Uterus (tissue), 4 donors: ENCODE results near the gene CCDC170. TPM values are rescaled to one million over a fixed set of nuclear protein-coding genes. Genes with fewer than 3 reads are reported as not detected.

Experiments used
- DNase-seq, 2 donors: peaks; one replicate each; pipeline ENCODE4 v3.0.0-alpha.2; 2019 to 2020
- H3K27ac ChIP-seq, 2 donors: fragments of 200-600 bp; sonication (generic); 1 replicate in 1 of 2; 2 replicates in 1 of 2; pipeline ENCODE4 v1.5.1; 2016 to 2018
- H3K27me3 ChIP-seq, 2 donors: fragments of 200-600 bp; sonication (generic); one replicate each; pipeline ENCODE4 v1.5.1; 2018 to 2019; ENCODE audit warnings: control low read depth in 1 of 2
- H3K36me3 ChIP-seq, 2 donors: fragments of 200-600 bp; sonication (generic); one replicate each; pipeline ENCODE4 v1.5.1; 2019; ENCODE audit warnings: control low read depth in 1 of 2
- H3K4me1 ChIP-seq, 2 donors: fragments of 200-600 bp; sonication (generic); one replicate each; pipeline ENCODE4 v1.5.1; 2018 to 2019; ENCODE audit warnings: control low read depth in 1 of 2
- H3K4me3 ChIP-seq, 2 donors: fragments of 200-600 bp; sonication (generic); 1 replicate in 1 of 2; 2 replicates in 1 of 2; pipeline ENCODE4 v1.5.1; 2018 to 2019; ENCODE audit warnings: mild to moderate bottlenecking in 1 of 2
- H3K9me3 ChIP-seq, 2 donors: fragments of 200-600 bp; sonication (generic); one replicate each; pipeline ENCODE4 v1.5.1; 2019; ENCODE audit warnings: control low read depth in 1 of 2
- CTCF ChIP-seq, 4 experiments: fragments of 200-600 bp in 2 of 4; fragments of 450-650 bp in 2 of 4; sonication (generic) in 2 of 4; IDR thresholded peaks; one replicate each; pipeline ENCODE4 v1.5.1; 2016 to 2019; ENCODE audit warnings: antibody characterized with exemption in 4 of 4, mild to moderate bottlenecking in 2 of 4, moderate library complexity in 1 of 4
- POLR2A ChIP-seq, 2 donors: fragments of 450-650 bp; IDR thresholded peaks; one replicate each; pipeline ENCODE4 v1.6.1; 2016; ENCODE audit warnings: antibody characterized with exemption in 2 of 2, mild to moderate bottlenecking in 1 of 2, moderate library complexity in 1 of 2
- intact Hi-C: fragments of 100-400 bp; cut with DNase I; formaldehyde crosslinking; loops from one replicate; pipeline ENCODE4 v1.15.1; 2023; ENCODE audit warnings: low total_unique reads
- total RNA-seq, 4 donors: library from RNA; depleted of rRNA in 3 of 4; stranded (reverse); fragments of >200 nt in 3 of 4; gene quantifications; one replicate each; pipeline versions ENCODE4 v1.1.0 to v1.2.4, GENCODE V29; 2014 to 2023
- donor health status: DM: yes; HTN: yes; CAD: no.

CCDC170 gene
- total RNA-seq, 4 donors from 2014 or later: 0.29 to 14.2 (median 4.1) TPM

DNA sequence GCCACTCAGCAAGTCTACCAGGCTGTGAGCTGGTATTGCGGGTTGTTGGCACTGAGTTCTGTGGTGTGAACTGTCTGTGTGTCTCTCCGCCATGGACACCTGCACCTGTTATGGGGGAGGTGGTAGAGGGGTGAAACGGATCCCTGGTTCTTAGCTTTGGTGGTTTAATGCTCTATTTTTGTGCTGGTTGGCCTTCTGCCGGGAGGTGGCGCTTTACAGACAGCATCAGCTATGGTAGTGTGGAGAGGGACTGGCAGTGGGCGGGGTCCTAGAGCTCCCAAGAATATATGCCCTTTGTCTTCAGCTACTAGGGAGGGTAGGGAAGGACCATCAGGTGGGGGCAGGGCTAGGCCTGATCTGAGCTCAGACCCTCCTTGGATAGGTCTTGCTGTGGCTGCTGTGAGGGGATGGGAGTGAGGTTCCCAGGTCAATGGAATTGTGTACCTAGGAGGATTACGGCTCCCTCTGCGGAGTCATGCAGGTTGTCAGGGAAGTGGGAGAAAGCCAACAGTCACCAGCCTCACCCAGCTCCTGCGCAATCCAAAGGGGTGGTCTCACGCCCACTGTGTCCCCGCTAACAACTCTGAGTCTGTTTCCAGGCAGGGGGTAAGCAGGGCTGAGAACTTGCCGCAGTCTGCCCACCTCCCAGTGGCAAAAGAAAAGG lies 154.3 kb downstream of the CCDC170 start:
- Histone ChIP-seq H3K4me1 (no peaks in the 10 kb centered on the region), H3K9me3 (no peaks in the 10 kb centered on the region), H3K27ac (no peak overlapping the region), H3K4me3 (no peak overlapping the region), H3K27me3 (no peaks in the 10 kb centered on the region), H3K36me3 (no peaks in the 10 kb centered on the region)
- intact Hi-C loops: no loop called here
- TF ChIP-seq POLR2A (IDR thresholded peaks at IDR 0.05) (no peak), CTCF (IDR thresholded peaks at IDR 0.05) (no peak)
- DNase-seq: no peak

GRCh38 chr6:151649835-151650234 lies 156.0 kb downstream of the CCDC170 start:
- Histone ChIP-seq H3K27me3 (no peaks in the 10 kb centered on the region), H3K4me3 (no peak overlapping the region), H3K4me1 (no peaks in the 10 kb centered on the region), H3K27ac (no peak overlapping the region), H3K9me3 (no peaks in the 10 kb centered on the region), H3K36me3 (no peaks in the 10 kb centered on the region)
- intact Hi-C loops: no loop called here
- DNase-seq: no peak
- no peak for TF ChIP-seq POLR2A (IDR thresholded peaks at IDR 0.05)
- no peak for TF ChIP-seq CTCF (IDR thresholded peaks at IDR 0.05)

- Histone ChIP-seq H3K4me3 (no peak overlapping the region), H3K36me3 (no peaks in the 10 kb centered on the region), H3K4me1 (no peaks in the 10 kb centered on the region), H3K9me3 (no peaks in the 10 kb centered on the region), H3K27ac (no peak overlapping the region), H3K27me3 (no peaks in the 10 kb centered on the region)
- no peak for DNase-seq
- intact Hi-C loops: no loop called here
- TF ChIP-seq POLR2A (IDR thresholded peaks at IDR 0.05) (no peak), CTCF (IDR thresholded peaks at IDR 0.05) (no peak)
Measured at GRCh38 chr6:151651639-151652038, 157.8 kb downstream of the CCDC170 start.

DNA sequence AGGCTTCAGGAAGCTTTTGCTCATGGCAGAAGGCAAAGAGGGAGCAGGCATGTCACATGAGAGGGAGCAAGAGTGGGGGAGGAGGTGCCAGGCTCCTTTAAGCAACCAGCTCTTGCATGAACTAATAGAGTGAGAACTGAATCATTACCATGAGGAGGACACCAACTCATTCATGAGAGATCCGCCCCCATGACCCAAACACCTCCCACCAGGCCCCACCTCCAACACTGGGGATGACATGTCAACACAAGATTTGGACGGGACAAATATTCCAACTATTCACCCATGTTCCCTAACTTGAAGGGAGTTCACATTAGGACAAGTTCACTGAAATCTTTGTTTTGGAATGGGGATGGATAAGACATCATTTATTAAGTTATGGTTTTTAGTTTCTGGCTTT lies 158.5 kb downstream of the CCDC170 start:
- Histone ChIP-seq H3K27ac (no peak overlapping the region), H3K36me3 (no peaks in the 10 kb centered on the region), H3K9me3 (no peaks in the 10 kb centered on the region), H3K4me1 (no peaks in the 10 kb centered on the region), H3K4me3 (no peak overlapping the region), H3K27me3 (no peaks in the 10 kb centered on the region)
- TF ChIP-seq POLR2A (IDR thresholded peaks at IDR 0.05): no peak
- TF ChIP-seq CTCF (IDR thresholded peaks at IDR 0.05): no peak
- intact Hi-C loops: no loop called here
- DNase-seq: no peak

DNA sequence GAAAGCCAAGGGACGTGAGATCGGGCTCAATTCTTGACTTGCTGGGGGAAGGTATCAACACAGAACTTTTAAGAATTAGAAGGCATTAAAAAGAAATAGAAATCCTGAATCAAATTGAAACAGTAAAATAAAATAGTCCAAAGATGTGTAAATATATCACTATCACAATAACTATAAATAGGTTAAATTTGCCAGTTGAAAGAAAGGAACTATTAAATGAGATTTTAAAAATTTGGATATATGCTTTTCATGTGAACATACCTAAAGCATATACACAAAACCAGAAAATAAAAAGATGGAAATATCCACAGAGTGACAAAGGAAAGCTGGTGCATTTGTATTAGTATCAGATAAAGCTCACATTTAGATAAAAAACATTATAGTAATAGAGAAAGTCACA lies 161.3 kb downstream of the CCDC170 start:
- H3K27me3 ChIP-seq: no peaks in the 10 kb centered on the region
- intact Hi-C loops: no loop called here
- H3K4me3 ChIP-seq: no peak overlapping the region
- TF ChIP-seq CTCF (IDR thresholded peaks at IDR 0.05): no peak
- no peak for TF ChIP-seq POLR2A (IDR thresholded peaks at IDR 0.05)
- H3K36me3 ChIP-seq: no peaks in the 10 kb centered on the region
- H3K4me1 ChIP-seq: no peaks in the 10 kb centered on the region
- no peaks in the 10 kb centered on the region for H3K9me3 ChIP-seq
- no peak for DNase-seq
- H3K27ac ChIP-seq: no peak overlapping the region
